Mesenchymal stem cell (in vitro differentiated cells and primary cell): ENCODE results near the gene RASL10B.

ENCODE experiments used
- DNase-seq: peaks from one replicate; pipeline ENCODE4 v3.0.0-alpha.2; 2013
- H2AFZ ChIP-seq: one replicate; pipeline ENCODE4 v1.6.1; 2013; ENCODE audit warnings: low read depth, mild to moderate bottlenecking, control low read depth, inconsistent platforms, low read length, moderate library complexity
- H2AK5ac ChIP-seq: 2 replicates; pipeline ENCODE4 v1.6.1; 2013; ENCODE audit warnings: low read length, moderate library complexity, mild to moderate bottlenecking, inconsistent platforms; ENCODE audit not compliant: severe bottlenecking
- H2BK120ac ChIP-seq: one replicate; pipeline ENCODE4 v1.6.1; 2013; ENCODE audit warnings: low read depth, mild to moderate bottlenecking, inconsistent platforms, low read length, moderate library complexity
- H2BK12ac ChIP-seq, 2 experiments: one replicate each; pipeline ENCODE4 v1.6.1; 2013; ENCODE audit warnings: inconsistent platforms in 2 of 2, low read length in 2 of 2, mild to moderate bottlenecking in 2 of 2, moderate library complexity in 2 of 2, control low read depth in 1 of 2
- H2BK15ac ChIP-seq: one replicate; pipeline ENCODE4 v1.6.1; 2013; ENCODE audit warnings: mild to moderate bottlenecking, low read depth, inconsistent platforms; ENCODE audit not compliant: poor library complexity, severe bottlenecking
- H2BK5ac ChIP-seq: 2 replicates; pipeline ENCODE4 v1.6.1; 2013; ENCODE audit warnings: low read depth, mild to moderate bottlenecking, low read length, control low read depth, inconsistent platforms; ENCODE audit not compliant: poor library complexity, severe bottlenecking
- H3K14ac ChIP-seq, 2 experiments: one replicate each; pipeline ENCODE4 v1.6.1; 2013; ENCODE audit warnings: inconsistent platforms in 2 of 2, low read length in 2 of 2, control low read depth in 1 of 2, mild to moderate bottlenecking in 1 of 2, moderate library complexity in 1 of 2
- H3K18ac ChIP-seq, 2 experiments: one replicate each; pipeline ENCODE4 v1.6.1; 2013; ENCODE audit warnings: inconsistent platforms in 2 of 2, low read length in 2 of 2, control low read depth in 1 of 2, low read depth in 1 of 2, mild to moderate bottlenecking in 1 of 2
- H3K23ac ChIP-seq, 2 experiments: one replicate each; pipeline ENCODE4 v1.6.1; 2013; ENCODE audit warnings: inconsistent platforms in 2 of 2, low read length in 2 of 2, mild to moderate bottlenecking in 2 of 2, moderate library complexity in 2 of 2, control low read depth in 1 of 2
- H3K27ac ChIP-seq: 2 replicates; pipeline ENCODE4 v1.5.1; 2013; ENCODE audit warnings: mild to moderate bottlenecking, moderate library complexity, low read length, control low read depth, inconsistent platforms; ENCODE audit not compliant: poor library complexity, severe bottlenecking
- H3K27me3 ChIP-seq, 2 experiments: 2 replicates each; pipeline versions ENCODE4 v1.6.1 to v1.7.0; 2013; ENCODE audit warnings: low read length in 2 of 2, mild to moderate bottlenecking in 2 of 2, moderate library complexity in 2 of 2, control low read depth in 1 of 2, inconsistent platforms in 1 of 2; ENCODE audit not compliant: control insufficient read depth in 1 of 2, insufficient read depth in 1 of 2
- H3K36me3 ChIP-seq, 2 experiments: 2 replicates each; pipeline versions ENCODE4 v1.6.1 to v1.7.0; 2013; ENCODE audit warnings: low read length in 2 of 2, control low read depth in 1 of 2, inconsistent platforms in 1 of 2, low read depth in 1 of 2, mild to moderate bottlenecking in 1 of 2; ENCODE audit not compliant: insufficient read depth in 2 of 2, control insufficient read depth in 1 of 2
- H3K4ac ChIP-seq, 2 experiments: one replicate each; pipeline ENCODE4 v1.6.1; 2013; ENCODE audit warnings: inconsistent platforms in 2 of 2, low read length in 2 of 2, mild to moderate bottlenecking in 2 of 2, moderate library complexity in 2 of 2, control low read depth in 1 of 2, low read depth in 1 of 2
- H3K4me1 ChIP-seq: 2 replicates; pipeline ENCODE4 v1.6.1; 2013; ENCODE audit warnings: low read depth, low read length, control low read depth; ENCODE audit not compliant: control insufficient read depth, insufficient read depth
- H3K4me2 ChIP-seq: 2 replicates; pipeline ENCODE4 v1.6.1; 2013; ENCODE audit warnings: low read length, mild to moderate bottlenecking, inconsistent platforms; ENCODE audit not compliant: poor library complexity, severe bottlenecking
- H3K4me3 ChIP-seq, 2 experiments: 2 replicates each; pipeline versions ENCODE4 v1.5.1 to v1.7.0; 2013; ENCODE audit warnings: low read length in 2 of 2, mild to moderate bottlenecking in 2 of 2, control low read depth in 1 of 2, low read depth in 1 of 2; ENCODE audit not compliant: insufficient read depth in 1 of 2
- H3K79me1 ChIP-seq: replicated peaks from 2 replicates; pipeline ENCODE4 v1.6.1; 2013; ENCODE audit warnings: mild to moderate bottlenecking, control low read depth, low read length, inconsistent platforms; ENCODE audit not compliant: poor library complexity, severe bottlenecking
- H3K9ac ChIP-seq: 2 replicates; pipeline ENCODE4 v1.7.0; 2013; ENCODE audit warnings: mild to moderate bottlenecking, low read length, moderate library complexity
- H3K9me3 ChIP-seq: 2 replicates; pipeline ENCODE4 v1.7.0; 2013; ENCODE audit warnings: mild to moderate bottlenecking, low read length; ENCODE audit not compliant: control insufficient read depth
- H4K8ac ChIP-seq: one replicate; pipeline ENCODE4 v1.6.1; 2013; ENCODE audit warnings: inconsistent platforms, mild to moderate bottlenecking, low read length, moderate library complexity
- H4K91ac ChIP-seq: one replicate; pipeline ENCODE4 v1.6.1; 2013; ENCODE audit warnings: mild to moderate bottlenecking, low read length, inconsistent platforms
- WGBS: methylation state at CpG from one replicate; pipeline ENCODE4 v1.1.7; 2013; ENCODE audit warnings: mixed read lengths; 5-methylcytosine and 5-hydroxymethylcytosine counted together

Gene RASL10B

DNA sequence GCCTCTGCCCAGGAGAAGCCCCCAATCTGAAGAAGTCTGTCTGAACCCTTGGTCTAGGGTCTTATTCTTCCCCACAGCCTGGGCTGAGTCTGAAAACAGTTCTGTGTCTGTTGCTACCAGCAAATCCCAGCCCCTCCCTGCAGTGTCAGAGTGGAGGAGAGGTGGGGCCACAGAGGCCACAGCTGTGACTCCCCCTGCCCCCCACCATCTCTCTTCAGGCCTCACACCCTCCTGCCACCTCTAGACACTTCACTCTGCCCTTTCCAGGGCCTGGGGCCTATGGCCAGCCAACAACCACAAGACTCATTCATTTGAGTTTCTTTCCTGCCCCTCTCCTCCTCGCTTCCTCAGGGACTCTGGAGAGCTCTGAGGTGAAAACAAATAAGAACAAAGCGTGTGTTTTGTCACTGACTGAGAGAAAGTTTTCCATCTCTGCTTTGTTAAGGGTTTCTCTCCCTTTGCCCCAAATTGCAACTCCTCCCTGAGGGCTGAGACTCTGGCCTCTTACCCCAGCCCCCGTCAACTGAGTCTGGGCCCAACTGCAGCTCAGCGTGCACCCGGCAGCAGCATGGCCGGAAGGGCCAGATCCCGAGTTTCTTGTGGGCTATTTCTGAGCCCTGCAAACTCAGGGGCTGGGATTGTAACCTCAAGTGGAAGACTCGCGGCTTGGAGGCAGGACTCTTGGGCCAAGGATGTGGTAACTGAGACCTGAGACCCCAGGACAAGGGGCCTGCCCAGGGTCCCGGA lies 42.4 kb downstream of the RASL10B start:
- no peaks in the 10 kb centered on the region for H3K9me3 ChIP-seq
- H3K79me1 ChIP-seq = no peaks in the 10 kb centered on the region
- H2BK15ac ChIP-seq = peak overlapping the region; percentile 19
- peak overlapping the region; percentile 50 for H4K8ac ChIP-seq
- H2BK12ac ChIP-seq = peak overlapping the region; percentile 61 to 90
- H3K18ac ChIP-seq = peak overlapping the region; percentile 38 to 46
- no peak overlapping the region for H3K27ac ChIP-seq
- peaks cover 5% of the 10 kb centered on the region for H3K4me1 ChIP-seq
- H3K23ac ChIP-seq = no peak overlapping the region
- peak overlapping the region; percentile 52 for H4K91ac ChIP-seq
- no peak overlapping the region for H3K4me3 ChIP-seq
- 54% methylated on average over 9 of the region's 10 CpGs for WGBS
- no peak overlapping the region for H2BK5ac ChIP-seq
- H3K9ac ChIP-seq = no peak overlapping the region
- peak; percentile 22 for DNase-seq
- no peak overlapping the region for H3K4me2 ChIP-seq
- H2BK120ac ChIP-seq = no peak overlapping the region
- H2AK5ac ChIP-seq = no peak overlapping the region
- H3K4ac ChIP-seq = peak overlapping the region; percentile 16 to 28
- peaks cover 36 to 75% of the 10 kb centered on the region in 2 experiments for H3K27me3 ChIP-seq
- no peaks in the 10 kb centered on the region for H3K36me3 ChIP-seq
- no peak overlapping the region for H2AFZ ChIP-seq
- H3K14ac ChIP-seq = peak overlapping the region in 1 of 2 experiments; percentile 89

GRCh38 chr17:35774499-35774898 lies 43.1 kb downstream of the RASL10B start:
- H4K91ac ChIP-seq = no peak overlapping the region
- peaks cover 35 to 75% of the 10 kb centered on the region in 2 experiments for H3K27me3 ChIP-seq
- DNase-seq = no peak
- H3K4me2 ChIP-seq = no peak overlapping the region
- H4K8ac ChIP-seq = peak overlapping the region; percentile 50
- H3K14ac ChIP-seq = no peak overlapping the region
- WGBS = 60% methylated on average over 1 of the region's 5 CpGs
- peak overlapping the region; percentile 61 to 90 for H2BK12ac ChIP-seq
- no peak overlapping the region for H3K4me3 ChIP-seq
- H3K4me1 ChIP-seq = peaks cover 7% of the 10 kb centered on the region
- H3K23ac ChIP-seq = no peak overlapping the region
- no peak overlapping the region for H2AK5ac ChIP-seq
- no peak overlapping the region for H3K9ac ChIP-seq
- no peaks in the 10 kb centered on the region for H3K79me1 ChIP-seq
- no peaks in the 10 kb centered on the region for H3K36me3 ChIP-seq
- H2BK5ac ChIP-seq = no peak overlapping the region
- H3K4ac ChIP-seq = peak overlapping the region in 1 of 2 experiments; percentile 9
- peak overlapping the region; percentile 43 for H2AFZ ChIP-seq
- H3K9me3 ChIP-seq = no peaks in the 10 kb centered on the region
- H3K18ac ChIP-seq = peak overlapping the region; percentile 18 to 68
- no peak overlapping the region for H2BK120ac ChIP-seq
- no peak overlapping the region for H3K27ac ChIP-seq
- H2BK15ac ChIP-seq = peak overlapping the region; percentile 45

GRCh38 chr17:35775039-35775438 lies 43.6 kb downstream of the RASL10B start:
- H3K27ac ChIP-seq = no peak overlapping the region
- no peaks in the 10 kb centered on the region for H3K79me1 ChIP-seq
- H3K4me1 ChIP-seq = peaks cover 7% of the 10 kb centered on the region
- no peak overlapping the region for H2BK120ac ChIP-seq
- no peak overlapping the region for H3K14ac ChIP-seq
- no peak for DNase-seq
- whole genome bisulfite sequencing = 75% methylated on average over 4 of the region's 5 CpGs
- H2BK15ac ChIP-seq = no peak overlapping the region
- no peak overlapping the region for H2AFZ ChIP-seq
- no peak overlapping the region for H3K4me3 ChIP-seq
- peak overlapping the region in 1 of 2 experiments; percentile 18 for H3K18ac ChIP-seq
- H3K27me3 ChIP-seq = peaks cover 35 to 73% of the 10 kb centered on the region in 2 experiments
- no peaks in the 10 kb centered on the region for H3K9me3 ChIP-seq
- no peak overlapping the region for H3K4me2 ChIP-seq
- H2AK5ac ChIP-seq = no peak overlapping the region
- no peak overlapping the region for H3K9ac ChIP-seq
- no peak overlapping the region for H4K8ac ChIP-seq
- H3K23ac ChIP-seq = no peak overlapping the region
- no peak overlapping the region for H4K91ac ChIP-seq
- H2BK5ac ChIP-seq = no peak overlapping the region
- peak overlapping the region in 1 of 2 experiments; percentile 54 for H2BK12ac ChIP-seq
- H3K4ac ChIP-seq = no peak overlapping the region
- no peaks in the 10 kb centered on the region for H3K36me3 ChIP-seq

DNA sequence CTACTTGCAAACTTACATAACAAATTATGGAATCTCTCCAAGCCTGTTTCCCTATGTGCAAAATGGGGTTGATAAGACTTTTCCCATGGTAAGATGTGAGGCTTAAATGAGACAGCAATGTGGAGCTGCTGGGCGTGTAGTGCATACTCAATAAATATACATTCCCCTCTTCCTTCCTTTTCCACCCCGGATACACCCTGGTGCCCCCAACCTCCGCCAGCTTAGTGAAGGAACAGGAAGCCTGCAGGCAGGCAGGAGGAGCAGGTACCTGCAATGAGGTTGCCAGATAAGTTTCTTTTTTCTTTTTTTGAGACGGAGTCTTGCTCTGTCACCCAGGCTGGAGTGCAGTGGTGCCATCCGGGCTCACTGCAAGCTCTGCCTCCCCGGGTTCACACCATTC lies 44.1 kb downstream of the RASL10B start:
- Histone ChIP-seq H2AFZ (no peak overlapping the region), H3K4me3 (no peak overlapping the region), H2BK5ac (no peak overlapping the region), H3K4ac (no peak overlapping the region), H3K27ac (no peak overlapping the region), H2BK120ac (no peak overlapping the region), H2BK12ac (no peak overlapping the region), H3K14ac (no peak overlapping the region), H3K36me3 (no peaks in the 10 kb centered on the region), H3K4me2 (no peak overlapping the region), H3K18ac (no peak overlapping the region), H3K9me3 (no peaks in the 10 kb centered on the region), H3K79me1 (no peaks in the 10 kb centered on the region), H2BK15ac (no peak overlapping the region), H3K4me1 (peaks cover 7% of the 10 kb centered on the region), H3K9ac (no peak overlapping the region), H3K27me3 (peaks cover 35 to 73% of the 10 kb centered on the region in 2 experiments), H4K8ac (no peak overlapping the region), H3K23ac (no peak overlapping the region), H4K91ac (no peak overlapping the region), H2AK5ac (no peak overlapping the region)
- no peak for DNase-seq
- WGBS = 100% methylated on average over 2 of the region's 6 CpGs
